ENCODE results near the gene MAMDC2. TPM values are rescaled to one million over a fixed set of nuclear protein-coding genes. Genes with fewer than 3 reads are reported as not detected.

The MAMDC2 gene
- total and polyA plus RNA-seq, 12 donors, result 0.83 to 15.7 (median 5.0) TPM

GRCh38 chr9:70007831-70008230 lies 35.8 kb upstream of the MAMDC2 start:
- Histone ChIP-seq H3K4me1 (replicated peaks in 1 of 2) (no peaks in the 10 kb centered on the region), H3K9me3 (replicated peaks in 1 of 3) (no peaks in the 10 kb centered on the region), H3K27me3 (no peaks in the 10 kb centered on the region), H3K27ac (no peak overlapping the region), H3K36me3 (replicated peaks in 1 of 2) (no peaks in the 10 kb centered on the region), H3K4me3 (no peak overlapping the region)
- WGBS, 4 donors, result 70 to 85% (median 81%) methylated on average over 2 of the region's 2 CpGs
- intact Hi-C loops (cut with DNase I), result no loop called here
- TF ChIP-seq POLR2A (IDR thresholded peaks at IDR 0.05) (no peak), CTCF (IDR thresholded peaks at IDR 0.05) (no peak)
- DNase-seq, result no peak

DNA sequence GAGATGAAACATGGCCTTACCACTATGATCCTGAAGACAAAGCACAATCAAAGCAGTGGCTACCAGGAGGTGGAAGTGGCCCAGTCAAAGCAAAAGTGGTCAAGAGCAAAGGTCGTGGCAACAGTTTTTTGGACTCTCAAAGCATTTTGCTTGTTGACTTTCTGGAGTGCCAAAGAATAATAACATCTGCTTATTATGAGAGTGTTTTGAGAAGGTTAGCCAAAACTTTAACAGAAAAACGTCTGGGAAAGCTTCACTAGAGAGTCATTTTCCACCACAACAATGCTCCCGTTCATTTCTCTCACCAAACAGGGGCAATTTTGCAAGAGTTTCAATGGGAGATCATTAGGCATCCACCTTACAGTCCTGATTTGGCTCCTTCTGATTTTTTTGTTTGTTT lies 33.6 kb upstream of the MAMDC2 start:
- 38 to 59% (median 49%) methylated on average over 3 of the region's 3 CpGs for WGBS, 4 donors
- Histone ChIP-seq H3K27ac (no peak overlapping the region), H3K4me1 (replicated peaks in 1 of 2) (no peaks in the 10 kb centered on the region), H3K27me3 (no peaks in the 10 kb centered on the region), H3K36me3 (replicated peaks in 1 of 2) (no peaks in the 10 kb centered on the region), H3K9me3 (replicated peaks in 1 of 3) (no peaks in the 10 kb centered on the region), H3K4me3 (no peak overlapping the region)
- no peak for DNase-seq
- intact Hi-C loops (cut with DNase I), result no loop called here
- TF ChIP-seq CTCF (IDR thresholded peaks at IDR 0.05), result no peak
- no peak for TF ChIP-seq POLR2A (IDR thresholded peaks at IDR 0.05)

DNA sequence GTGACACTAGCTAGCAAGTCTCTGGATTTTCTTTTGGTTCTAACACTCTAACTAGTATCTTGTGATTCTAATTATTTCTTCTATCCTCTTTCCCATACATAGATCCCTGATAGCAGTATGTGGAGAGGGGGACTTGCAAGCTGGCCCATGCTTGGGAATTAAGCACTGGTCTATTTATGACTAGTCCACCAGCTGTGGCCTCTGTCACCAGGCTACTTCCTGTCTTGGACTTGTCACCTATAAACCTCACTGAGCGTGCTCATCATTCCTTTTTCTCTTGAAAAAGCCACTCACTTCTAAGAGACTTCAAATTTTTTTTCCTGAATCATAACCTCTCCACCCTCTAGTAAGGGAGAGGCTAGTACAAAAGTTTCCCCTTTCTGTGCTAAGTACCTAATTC lies 32.3 kb upstream of the MAMDC2 start:
- no peaks in the 10 kb centered on the region for H3K27me3 ChIP-seq
- 83 to 90% (median 88%) methylated on average over 1 of the region's 1 CpG for WGBS, 4 donors
- no peak overlapping the region for H3K27ac ChIP-seq
- no peak overlapping the region for H3K4me3 ChIP-seq
- intact Hi-C loops (cut with DNase I), result no loop called here
- TF ChIP-seq CTCF (IDR thresholded peaks at IDR 0.05), result no peak
- TF ChIP-seq POLR2A (IDR thresholded peaks at IDR 0.05), result no peak
- H3K4me1 ChIP-seq (replicated peaks in 1 of 2), result no peaks in the 10 kb centered on the region
- no peaks in the 10 kb centered on the region for H3K9me3 ChIP-seq (replicated peaks in 1 of 3)
- no peak for DNase-seq
- no peaks in the 10 kb centered on the region for H3K36me3 ChIP-seq (replicated peaks in 1 of 2)

DNA sequence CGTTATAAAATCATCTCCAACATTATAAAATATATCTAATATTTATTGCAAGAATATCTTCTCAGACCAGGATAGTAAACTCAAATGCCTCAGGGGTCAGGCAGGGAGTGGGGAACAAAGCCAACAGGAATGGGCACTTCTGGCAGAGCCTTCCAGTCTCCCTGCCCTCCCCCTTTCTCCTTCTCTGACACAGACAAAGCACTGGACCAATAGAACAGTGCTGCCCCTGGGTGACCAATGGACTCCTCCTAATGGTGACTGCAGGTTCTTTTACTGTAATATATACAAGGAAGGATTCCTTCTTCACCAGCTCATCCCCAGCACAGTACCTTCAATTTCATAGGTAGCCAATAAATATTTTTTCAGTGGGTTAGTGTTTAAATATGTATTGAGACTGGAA lies 31.1 kb upstream of the MAMDC2 start:
- H3K4me1 ChIP-seq (replicated peaks in 1 of 2), result no peaks in the 10 kb centered on the region
- no peak overlapping the region for H3K27ac ChIP-seq
- intact Hi-C loops (cut with DNase I), result no loop called here
- DNase-seq, result no peak
- WGBS, 4 donors, result 70 to 82% (median 73%) methylated on average over 1 of the region's 1 CpG
- TF ChIP-seq POLR2A (IDR thresholded peaks at IDR 0.05) (no peak), CTCF (IDR thresholded peaks at IDR 0.05) (no peak)
- no peaks in the 10 kb centered on the region for H3K27me3 ChIP-seq
- H3K4me3 ChIP-seq, result no peak overlapping the region
- H3K9me3 ChIP-seq (replicated peaks in 1 of 3), result no peaks in the 10 kb centered on the region
- no peaks in the 10 kb centered on the region for H3K36me3 ChIP-seq (replicated peaks in 1 of 2)

All from adrenal gland (tissue), 12 donors.